OCI-LY1 (cell line): Measurements from ENCODE around the gene LDLRAD3.

Experiments used
- H2AFZ ChIP-seq: fragments of 200-600 bp; sonication (generic), shearing (Covaris generic); 2 replicates; pipeline ENCODE4 v1.6.0; 2014; ENCODE audit warnings: antibody characterized with exemption, mild to moderate bottlenecking, low read length
- H3F3A ChIP-seq: fragments of 200-600 bp; sonication (generic), shearing (Covaris generic); 2 replicates; pipeline ENCODE4 v1.6.0; 2014; ENCODE audit warnings: mild to moderate bottlenecking, antibody characterized with exemption, low read length, moderate library complexity; ENCODE audit not compliant: insufficient read depth
- H3K27ac ChIP-seq: fragments of 200-600 bp; sonication (generic); 2 replicates; pipeline ENCODE4 v1.5.1; 2014; ENCODE audit warnings: low read length, mixed run types, mild to moderate bottlenecking, low read depth; ENCODE audit not compliant: poor library complexity, severe bottlenecking
- H3K27me3 ChIP-seq: fragments of 200-600 bp; sonication (generic); 2 replicates; pipeline ENCODE4 v1.6.0; 2014; ENCODE audit warnings: antibody characterized with exemption, mild to moderate bottlenecking, low read length, moderate library complexity; ENCODE audit not compliant: insufficient read depth
- H3K36me3 ChIP-seq: fragments of 200-600 bp; sonication (generic); 2 replicates; pipeline ENCODE4 v1.6.1; 2014; ENCODE audit warnings: mild to moderate bottlenecking, antibody characterized with exemption, low read length, moderate library complexity, mixed read lengths; ENCODE audit not compliant: insufficient read depth
- H3K4me1 ChIP-seq: fragments of 200-600 bp; sonication (generic); 2 replicates; pipeline ENCODE4 v1.5.1; 2014; ENCODE audit warnings: mild to moderate bottlenecking, low read length, moderate library complexity; ENCODE audit not compliant: insufficient read depth, severe bottlenecking
- H3K4me2 ChIP-seq: fragments of 200-600 bp; sonication (generic), shearing (Covaris generic); 2 replicates; pipeline ENCODE4 v1.6.1; 2014; ENCODE audit warnings: low read length
- H3K4me3 ChIP-seq: fragments of 200-600 bp; sonication (generic); 2 replicates; pipeline ENCODE4 v1.5.1; 2014; ENCODE audit warnings: low read length, low read depth, mild to moderate bottlenecking, mixed read lengths; ENCODE audit not compliant: poor library complexity, severe bottlenecking
- H3K79me2 ChIP-seq: fragments of 200-600 bp; shearing (Covaris generic); 2 replicates; pipeline ENCODE4 v1.6.1; 2016; ENCODE audit warnings: mixed run types, low read length, mixed read lengths; ENCODE audit not compliant: insufficient read depth
- H3K9ac ChIP-seq: fragments of 200-600 bp; sonication (generic), shearing (Covaris generic); 2 replicates; pipeline ENCODE4 v1.6.1; 2014; ENCODE audit warnings: mild to moderate bottlenecking, low read length, mixed read lengths
- H3K9me2 ChIP-seq: fragments of 200-600 bp; sonication (generic), shearing (Covaris generic); 2 replicates; pipeline ENCODE4 v1.6.1; 2014; ENCODE audit warnings: low read depth, mild to moderate bottlenecking, low read length, mixed read lengths
- H3K9me3 ChIP-seq: fragments of 200-600 bp; shearing (Covaris generic); 2 replicates; pipeline ENCODE4 v1.6.1; 2014; ENCODE audit warnings: low read length, mixed read lengths
- H4K20me1 ChIP-seq: fragments of 200-600 bp; sonication (generic), shearing (Covaris generic); 2 replicates; pipeline ENCODE4 v1.6.0; 2016; ENCODE audit warnings: mild to moderate bottlenecking, low read length; ENCODE audit not compliant: insufficient read depth
- CTCF ChIP-seq: fragments of 200-600 bp; sonication (generic), shearing (Covaris generic); IDR thresholded peaks from 2 replicates; pipeline ENCODE4 v1.5.1; 2017; ENCODE audit warnings: mild to moderate bottlenecking, antibody characterized with exemption, low read length, moderate library complexity, mixed read lengths
- EZH2 ChIP-seq: fragments of 200-600 bp; sonication (generic), shearing (Covaris generic); IDR thresholded peaks from 2 replicates; pipeline ENCODE4 v1.8.0; 2017; ENCODE audit warnings: borderline replicate concordance, mixed run types, mild to moderate bottlenecking, antibody characterized with exemption, low read length, moderate library complexity, mixed read lengths

Gene LDLRAD3

GRCh38 chr11:36266767-36267166 lies 322.9 kb downstream of the LDLRAD3 start:
- no peaks in the 10 kb centered on the region for H3F3A ChIP-seq
- no peaks in the 10 kb centered on the region for H3K4me1 ChIP-seq
- 0 out of 2 replicates have a peak, but pooled peaks cover 6% of the 10 kb centered on the region for H3K36me3 ChIP-seq
- H3K27me3 ChIP-seq, result no peaks in the 10 kb centered on the region
- H3K9me3 ChIP-seq, result no peaks in the 10 kb centered on the region
- TF ChIP-seq CTCF (no peak), EZH2 (no peak)
- no peak overlapping the region for H3K27ac ChIP-seq
- H3K4me3 ChIP-seq, result no peak overlapping the region
- no peak overlapping the region for H3K9ac ChIP-seq
- H3K4me2 ChIP-seq, result no peak overlapping the region
- no peaks in the 10 kb centered on the region for H3K79me2 ChIP-seq
- no peaks in the 10 kb centered on the region for H4K20me1 ChIP-seq
- H2AFZ ChIP-seq, result no peak overlapping the region
- H3K9me2 ChIP-seq, result no peaks in the 10 kb centered on the region

GRCh38 chr11:36268337-36268985 lies 324.6 kb downstream of the LDLRAD3 start:
- Histone ChIP-seq H3K27ac (no peak overlapping the region), H3K9me2 (no peaks in the 10 kb centered on the region), H3K36me3 (0 out of 2 replicates have a peak, but pooled peaks cover 6% of the 10 kb centered on the region), H3K4me2 (no peak overlapping the region), H3K4me1 (no peaks in the 10 kb centered on the region), H3K27me3 (no peaks in the 10 kb centered on the region), H3F3A (no peaks in the 10 kb centered on the region), H3K9me3 (no peaks in the 10 kb centered on the region), H3K79me2 (no peaks in the 10 kb centered on the region), H3K9ac (no peak overlapping the region), H3K4me3 (no peak overlapping the region), H2AFZ (no peak overlapping the region), H4K20me1 (no peaks in the 10 kb centered on the region)
- TF ChIP-seq EZH2 (no peak), CTCF (no peak)

GRCh38 chr11:36270701-36271100 lies 326.8 kb downstream of the LDLRAD3 start:
- no peak overlapping the region for H3K9ac ChIP-seq
- H3K4me3 ChIP-seq, result no peak overlapping the region
- TF ChIP-seq CTCF (no peak), EZH2 (no peak)
- no peaks in the 10 kb centered on the region for H3K9me2 ChIP-seq
- no peak overlapping the region for H3K4me2 ChIP-seq
- no peaks in the 10 kb centered on the region for H3K4me1 ChIP-seq
- H3F3A ChIP-seq, result no peaks in the 10 kb centered on the region
- H3K79me2 ChIP-seq, result no peaks in the 10 kb centered on the region
- no peak overlapping the region for H2AFZ ChIP-seq
- H3K9me3 ChIP-seq, result no peaks in the 10 kb centered on the region
- peaks cover 10% of the 10 kb centered on the region; the same call in 1 of the 2 replicates for H3K36me3 ChIP-seq
- no peak overlapping the region for H3K27ac ChIP-seq
- no peaks in the 10 kb centered on the region for H4K20me1 ChIP-seq
- H3K27me3 ChIP-seq, result no peaks in the 10 kb centered on the region
